ENCODE data around the gene SP2. TPM values are rescaled to one million over a fixed set of nuclear protein-coding genes. Genes with fewer than 3 reads are reported as not detected.

The SP2 gene
- total and polyA plus RNA-seq, 2 of the 8 experiments (the other 6 are each of a cell fraction or from before 2014, with no cell fraction given): 5.6 to 13.8 TPM

GRCh38 chr17:47968836-47969235, 72.8 kb downstream of the SP2 start:
- TF ChIP-seq MAFK (IDR thresholded peaks at IDR 0.05; ENCODE audit: low read depth, low read length) (no peak), ATF2 (IDR thresholded peaks at IDR 0.05; ENCODE audit: low read length) (no peak), NANOG (IDR thresholded peaks at IDR 0.05; ENCODE audit: insufficient read depth, low read depth, low read length, poor library complexity, severe bottlenecking) (no peak), SIX5 (IDR thresholded peaks at IDR 0.05; ENCODE audit: low read depth, low read length) (no peak)
- H2BK20ac ChIP-seq (ENCODE audit: low read length): no peak overlapping the region
- 99% methylated on average over 5 of the region's 5 CpGs; no CpG with 5 or more reads in 1 of the 2 experiments for WGBS, 2 experiments (ENCODE audit: extremely low coverage in 1 of 2, insufficient coverage in 1 of 2, insufficient read length in 1 of 2, insufficient replicate concordance in 2 of 2, low coverage in 1 of 2, low lambda C conversion rate in 2 of 2, missing lambda C conversion rate in 1 of 2)

More at GRCh38 chr17:47968836-47969235, 72.8 kb downstream of the SP2 start:
- peaks cover 4% of the 10 kb centered on the region for H3K23me2 ChIP-seq (ENCODE audit: low read depth, low read length)
- H3K27me3 ChIP-seq (replicated peaks in 1 of 4; ENCODE audit: control insufficient read depth in 3 of 4, extremely low read depth in 1 of 4, insufficient read depth in 3 of 4, low read length in 3 of 4): no peaks in the 10 kb centered on the region
- no peak overlapping the region for H2BK15ac ChIP-seq (ENCODE audit: low read length)
- no peaks in the 10 kb centered on the region for H4K20me1 ChIP-seq (replicated peaks in 1 of 2; ENCODE audit: control insufficient read depth in 1 of 2, insufficient read depth in 2 of 2, low read length in 2 of 2)
- no peak overlapping the region for H4K5ac ChIP-seq (ENCODE audit: insufficient read length, low read depth, low read length)
- no peak overlapping the region for H3K4me2 ChIP-seq (ENCODE audit: insufficient read depth in 1 of 2, low read depth in 2 of 2, low read length in 2 of 2)
- FAIRE-seq (no peak), DNase-seq (ENCODE audit: low read depth in 1 of 2, low spot score in 2 of 2) (no peak)
- POLR2A ChIA-PET (ENCODE audit: partially characterized antibody): no interaction called here
- no peaks in the 10 kb centered on the region for H3K79me1 ChIP-seq (ENCODE audit: low read depth, low read length)
- no peak overlapping the region for H2BK12ac ChIP-seq (ENCODE audit: low read depth, low read length)
- no peak overlapping the region for H2AK5ac ChIP-seq (ENCODE audit: low read depth, low read length)
- H3K9me3 ChIP-seq (ENCODE audit: insufficient read depth in 2 of 2, low read depth in 1 of 2, low read length in 1 of 2): no peaks in the 10 kb centered on the region
- no peak overlapping the region for H2BK5ac ChIP-seq (ENCODE audit: low read depth, low read length)
- peaks cover 0 to 12% of the 10 kb centered on the region in 2 experiments; a peak in 1 of 4 replicates for H3K79me2 ChIP-seq (ENCODE audit: control insufficient read depth in 1 of 2, insufficient read depth in 2 of 2, low read length in 2 of 2)
- no peak overlapping the region for H3K9ac ChIP-seq (replicated peaks in 1 of 4; ENCODE audit: extremely low read depth in 1 of 4, low read depth in 3 of 4, low read length in 3 of 4)
- no peak overlapping the region for H3K18ac ChIP-seq (ENCODE audit: extremely low read depth, low read length)
- H3K4me3 ChIP-seq (ENCODE audit: extremely low read depth in 1 of 4, insufficient read depth in 2 of 4, low read depth in 3 of 4, low read length in 4 of 4): no peak overlapping the region
- no peak overlapping the region for H3K14ac ChIP-seq (ENCODE audit: insufficient read length)
- no peak overlapping the region for H2AFZ ChIP-seq (ENCODE audit: low read length)
- no peak overlapping the region for H3K23ac ChIP-seq (ENCODE audit: insufficient read length)
- H4K8ac ChIP-seq (ENCODE audit: extremely low read depth, insufficient read depth, low read length): no peak overlapping the region
- H2BK120ac ChIP-seq (replicated peaks; ENCODE audit: low read depth, low read length): no peak overlapping the region
- H3K27ac ChIP-seq (ENCODE audit: low read depth, low read length): no peak overlapping the region
- H3K36me3 ChIP-seq (ENCODE audit: control insufficient read depth in 2 of 4, insufficient read depth in 4 of 4, low read length in 3 of 4): peaks cover 0 to 4% (median 3%) of the 10 kb centered on the region in 4 experiments; a peak in 3 of 8 replicates
- H3K4ac ChIP-seq (replicated peaks; ENCODE audit: insufficient read length, low read depth, low read length): no peak overlapping the region
- peaks cover 0 to 6% (median 3%) of the 10 kb centered on the region in 4 experiments; a peak in 6 of 7 replicates for H3K4me1 ChIP-seq (replicated peaks in 1 of 4; ENCODE audit: control insufficient read depth in 3 of 4, insufficient read depth in 4 of 4, low read length in 3 of 4)
- H4K91ac ChIP-seq (replicated peaks; ENCODE audit: insufficient read length, low read length): no peak overlapping the region
- no peak overlapping the region for H3K56ac ChIP-seq (replicated peaks; ENCODE audit: insufficient read length, low read depth, low read length)
- CTCF ChIA-PET (ENCODE audit: partially characterized antibody): interaction anchor here (0.6 to 40.5 kb wide), 6 partner anchors 10 to 124 kb away, joined by 3 to 1010 read pairs (median 34); partner anchors contain the start of genes PNPO, PRR15L and SCRN2
